ENCODE data around the gene PIK3C2G.

GRCh38 chr12:18358930-18359329, 97.6 kb downstream of the PIK3C2G start:
- TF ChIP-seq TAF1 (IDR thresholded peaks at IDR 0.05; ENCODE audit: low read depth, low read length): no peak
- TF ChIP-seq POLR2AphosphoS5 (IDR thresholded peaks at IDR 0.05; ENCODE audit: low read depth, low read length): no peak

Data from GM12891 (cell line).